NT2/D1 (cell line): ENCODE data around the gene DPP6.

ENCODE experiments used
- YY1 ChIP-seq: IDR thresholded peaks from 2 replicates; pipeline ENCODE4 v1.6.1; 2011; ENCODE audit not compliant: insufficient read length, insufficient read depth
- ZNF274 ChIP-seq: IDR thresholded peaks from 2 replicates; pipeline ENCODE4 v1.6.1; 2011; ENCODE audit warnings: mild to moderate bottlenecking, low read depth, low read length

DNA sequence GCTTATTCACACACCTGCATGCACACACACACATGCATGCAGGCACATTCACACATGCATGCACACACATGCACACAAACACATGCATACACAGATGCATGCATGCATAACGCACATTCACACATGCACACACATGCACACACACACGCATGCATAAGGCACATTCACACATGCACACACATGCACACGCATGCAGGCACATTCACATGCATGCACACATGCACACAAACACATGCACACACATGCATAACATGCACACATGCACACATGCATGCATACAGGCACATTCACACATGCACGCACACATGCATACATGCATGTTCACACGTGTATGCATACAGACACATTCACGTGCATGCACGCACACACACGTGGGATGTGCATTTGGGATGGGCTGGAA, 784.9 kb downstream of the DPP6 start:
- no peak for TF ChIP-seq ZNF274
- TF ChIP-seq YY1 = no peak
